IPS DF 6.9 (cell line): ENCODE results near the gene STT3B.

Experiments used
- DNase-seq: peaks from one replicate; pipeline ENCODE4 v3.0.0-alpha.2; 2013; ENCODE audit warnings: low read depth, low spot score
- H3K27ac ChIP-seq: one replicate; pipeline ENCODE4 v1.5.1; 2013; ENCODE audit warnings: low read length, control low read depth
- H3K27me3 ChIP-seq: 2 replicates; pipeline ENCODE4 v1.6.1; 2013; ENCODE audit warnings: mild to moderate bottlenecking, low read length; ENCODE audit not compliant: control insufficient read depth, insufficient read depth
- H3K36me3 ChIP-seq: 2 replicates; pipeline ENCODE4 v1.6.1; 2013; ENCODE audit warnings: low read length; ENCODE audit not compliant: control insufficient read depth, insufficient read depth
- H3K4me1 ChIP-seq: 2 replicates; pipeline ENCODE4 v1.6.1; 2013; ENCODE audit warnings: low read length; ENCODE audit not compliant: control insufficient read depth, insufficient read depth
- H3K4me3 ChIP-seq: 2 replicates; pipeline ENCODE4 v1.5.1; 2013; ENCODE audit warnings: mild to moderate bottlenecking, low read length
- H3K9me3 ChIP-seq: 2 replicates; pipeline ENCODE4 v1.6.1; 2013; ENCODE audit warnings: low read length, inconsistent platforms; ENCODE audit not compliant: control insufficient read depth, insufficient read depth
- WGBS: extraction: QIAGEN DNeasy Blood & Tissue Kit; methylation state at CpG from one replicate; pipeline ENCODE4 v1.1.7; 2013; ENCODE audit warnings: mixed read lengths, missing lambda C conversion rate; ENCODE audit not compliant: insufficient read length, insufficient coverage; 5-methylcytosine and 5-hydroxymethylcytosine counted together

STT3B gene

GRCh38 chr3:31533169-31534064 is 692 bp downstream of the STT3B start:
- no CpG with 5 or more reads among the region's 81 CpGs for WGBS
- Histone ChIP-seq H3K4me3 (peak overlapping the region; percentile 94), H3K36me3 (no peaks in the 10 kb centered on the region), H3K4me1 (peaks cover 3% of the 10 kb centered on the region; the same call in 1 of the 2 replicates), H3K9me3 (no peaks in the 10 kb centered on the region), H3K27me3 (no peaks in the 10 kb centered on the region), H3K27ac (no peak overlapping the region)
- DNase-seq, result no peak

GRCh38 chr3:31534065-31534425 is 1.3 kb downstream of the STT3B start:
- Histone ChIP-seq H3K36me3 (no peaks in the 10 kb centered on the region), H3K27ac (no peak overlapping the region), H3K4me1 (peaks cover 3% of the 10 kb centered on the region; the same call in 1 of the 2 replicates), H3K4me3 (peak overlapping the region; percentile 94; the same call in 1 of the 2 replicates), H3K9me3 (no peaks in the 10 kb centered on the region), H3K27me3 (no peaks in the 10 kb centered on the region)
- DNase-seq, result no peak
- WGBS, result no CpG with 5 or more reads among the region's 5 CpGs

- Histone ChIP-seq H3K9me3 (no peaks in the 10 kb centered on the region), H3K36me3 (no peaks in the 10 kb centered on the region), H3K4me3 (no peak overlapping the region), H3K27me3 (no peaks in the 10 kb centered on the region), H3K27ac (no peak overlapping the region), H3K4me1 (peaks cover 3% of the 10 kb centered on the region; the same call in 1 of the 2 replicates)
- WGBS, result no CpG with 5 or more reads among the region's 2 CpGs
- DNase-seq, result no peak
Measured at GRCh38 chr3:31536497-31536896, 3.8 kb downstream of the STT3B start.

GRCh38 chr3:31538801-31539200 is 6.1 kb downstream of the STT3B start:
- DNase-seq, result no peak
- H3K27ac ChIP-seq, result no peak overlapping the region
- no peak overlapping the region for H3K4me3 ChIP-seq
- 100% methylated on average over 2 of the region's 2 CpGs for WGBS
- H3K9me3 ChIP-seq, result no peaks in the 10 kb centered on the region
- H3K36me3 ChIP-seq, result no peaks in the 10 kb centered on the region
- H3K27me3 ChIP-seq, result no peaks in the 10 kb centered on the region
- peaks cover 3% of the 10 kb centered on the region; the same call in 1 of the 2 replicates for H3K4me1 ChIP-seq

- WGBS, result no CpG with 5 or more reads among the region's 1 CpG
- H3K27ac ChIP-seq, result no peak overlapping the region
- H3K9me3 ChIP-seq, result no peaks in the 10 kb centered on the region
- peaks cover 3% of the 10 kb centered on the region; the same call in 1 of the 2 replicates for H3K4me1 ChIP-seq
- no peaks in the 10 kb centered on the region for H3K36me3 ChIP-seq
- no peak overlapping the region for H3K4me3 ChIP-seq
- DNase-seq, result no peak
- H3K27me3 ChIP-seq, result no peaks in the 10 kb centered on the region
Measured at GRCh38 chr3:31539275-31539674, 6.5 kb downstream of the STT3B start.

- Histone ChIP-seq H3K27ac (no peak overlapping the region), H3K4me1 (peaks cover 3% of the 10 kb centered on the region; the same call in 1 of the 2 replicates), H3K36me3 (no peaks in the 10 kb centered on the region), H3K4me3 (no peak overlapping the region), H3K9me3 (no peaks in the 10 kb centered on the region), H3K27me3 (no peaks in the 10 kb centered on the region)
- no CpG with 5 or more reads among the region's 2 CpGs for WGBS
- no peak for DNase-seq
Measured at GRCh38 chr3:31541089-31541488, 8.4 kb downstream of the STT3B start.

GRCh38 chr3:31542246-31542645 is 9.5 kb downstream of the STT3B start:
- Histone ChIP-seq H3K4me3 (no peak overlapping the region), H3K27me3 (no peaks in the 10 kb centered on the region), H3K9me3 (no peaks in the 10 kb centered on the region), H3K4me1 (peaks cover 2% of the 10 kb centered on the region; the same call in 1 of the 2 replicates), H3K36me3 (no peaks in the 10 kb centered on the region), H3K27ac (no peak overlapping the region)
- no CpG with 5 or more reads among the region's 1 CpG for WGBS
- DNase-seq, result no peak

GRCh38 chr3:31543375-31543774 is 10.7 kb downstream of the STT3B start:
- H3K36me3 ChIP-seq, result no peaks in the 10 kb centered on the region
- H3K4me3 ChIP-seq, result no peak overlapping the region
- H3K4me1 ChIP-seq, result no peaks in the 10 kb centered on the region
- H3K27me3 ChIP-seq, result no peaks in the 10 kb centered on the region
- H3K27ac ChIP-seq, result no peak overlapping the region
- no peaks in the 10 kb centered on the region for H3K9me3 ChIP-seq
- no peak for DNase-seq

GRCh38 chr3:31544634-31545033 is 11.9 kb downstream of the STT3B start:
- Histone ChIP-seq H3K9me3 (no peaks in the 10 kb centered on the region), H3K4me1 (no peaks in the 10 kb centered on the region), H3K27me3 (no peaks in the 10 kb centered on the region), H3K4me3 (no peak overlapping the region), H3K27ac (no peak overlapping the region), H3K36me3 (no peaks in the 10 kb centered on the region)
- no CpG with 5 or more reads among the region's 9 CpGs for WGBS
- no peak for DNase-seq

GRCh38 chr3:31546162-31546561 is 13.4 kb downstream of the STT3B start:
- no CpG with 5 or more reads among the region's 1 CpG for WGBS
- no peaks in the 10 kb centered on the region for H3K36me3 ChIP-seq
- no peak overlapping the region for H3K27ac ChIP-seq

GRCh38 chr3:31546725-31547124 is 14.0 kb downstream of the STT3B start:
- DNase-seq, result no peak
- Histone ChIP-seq H3K4me3 (no peak overlapping the region), H3K27ac (no peak overlapping the region), H3K27me3 (no peaks in the 10 kb centered on the region), H3K4me1 (no peaks in the 10 kb centered on the region), H3K9me3 (no peaks in the 10 kb centered on the region), H3K36me3 (no peaks in the 10 kb centered on the region)
- WGBS, result no CpG with 5 or more reads among the region's 1 CpG

More at GRCh38 chr3:31546162-31546561, 13.4 kb downstream of the STT3B start:
- Histone ChIP-seq H3K27me3 (no peaks in the 10 kb centered on the region), H3K4me1 (no peaks in the 10 kb centered on the region), H3K4me3 (no peak overlapping the region), H3K9me3 (no peaks in the 10 kb centered on the region)
- DNase-seq, result no peak
